Stimulated activated CD4-positive, alpha-beta T cell treated with anti-CD3 and anti-CD28 coated beads, Interleukin-4, amount 100 ng/mL, for 48 hours (primary cell): Measurements from ENCODE around the gene SYAP1.
A peak's percentile ranks its signal among the peaks of the same experiment; 100 is the strongest.
"Not testable (repeated sequence)": the region's sequence is repeated elsewhere in the genome, so short reads cannot be mapped to it uniquely, and the experiment has no call there.

Experiments used
- DNase-seq, 2 donors: peaks; one replicate each; pipeline ENCODE4 v3.0.0-alpha.2; 2020; ENCODE audit warnings: low read depth in 2 of 2

SYAP1 gene

GRCh38 chrX:16778993-16779392, 59.6 kb downstream of the SYAP1 start:
- no peak for DNase-seq

GRCh38 chrX:16779815-16780214, 60.4 kb downstream of the SYAP1 start:
- not testable (repeated sequence) for DNase-seq

- no peak for DNase-seq
Measured at GRCh38 chrX:16783452-16783851, 64.0 kb downstream of the SYAP1 start.

GRCh38 chrX:16784440-16784839, 65.0 kb downstream of the SYAP1 start:
- not testable (repeated sequence) for DNase-seq

GRCh38 chrX:16785247-16786138, 66.1 kb downstream of the SYAP1 start:
- DNase-seq, result no peak

- DNase-seq, result peak; percentile 79 to 89
Measured at GRCh38 chrX:16786139-16786790, 66.9 kb downstream of the SYAP1 start, which contains the start of gene TXLNG. TXLNG (plus strand) TSS chrX:16786466; CDS start chrX:16786488, 22 bp downstream.

GRCh38 chrX:16786791-16787735, 67.7 kb downstream of the SYAP1 start:
- DNase-seq, result peak; percentile 12 to 23

- DNase-seq, result no peak
Measured at GRCh38 chrX:16788477-16788876, 69.1 kb downstream of the SYAP1 start.

GRCh38 chrX:16796298-16796697, 76.9 kb downstream of the SYAP1 start:
- no peak for DNase-seq

- DNase-seq, result no peak
Measured at GRCh38 chrX:16797358-16797757, 77.9 kb downstream of the SYAP1 start.

GRCh38 chrX:16797841-16798240, 78.4 kb downstream of the SYAP1 start:
- no peak for DNase-seq

- DNase-seq, result no peak
Measured at GRCh38 chrX:16804923-16805464, 85.6 kb downstream of the SYAP1 start.

- DNase-seq, result no peak
Measured at GRCh38 chrX:16807548-16807947, 88.1 kb downstream of the SYAP1 start.

GRCh38 chrX:16807976-16808542, 88.6 kb downstream of the SYAP1 start:
- no peak for DNase-seq

- DNase-seq, result no peak
Measured at GRCh38 chrX:16814597-16814996, 95.2 kb downstream of the SYAP1 start.
